ENCODE results near the gene PIGW.
A peak's percentile ranks its signal among the peaks of the same experiment; 100 is the strongest.

Gene PIGW

GRCh38 chr17:36534840-36535668 is at the start of gene PIGW, which contains the start of gene MYO19:
PIGW (plus strand) TSS chr17:36534987; CDS start chr17:36537102, 2,115 bp downstream.
MYO19 (minus strand) TSS chr17:36534868; CDS start chr17:36532538, 2,330 bp downstream.
- DNase-seq (ENCODE audit: low read depth in 1 of 2, low spot score in 1 of 2) = peak; percentile 87 to 97
- in situ Hi-C loops (cut with HindIII; ENCODE audit: low pct_unique_long_range_greater_than_20kb, low sequenced_read_pairs) = no loop called here
- no peak for TF ChIP-seq JUND (IDR thresholded peaks at IDR 0.05; ENCODE audit: low read depth)

GRCh38 chr17:36485027-36485426 is 49.8 kb upstream of the PIGW start:
- in situ Hi-C loops (cut with HindIII; ENCODE audit: low pct_unique_long_range_greater_than_20kb, low sequenced_read_pairs) = no loop called here
- TF ChIP-seq JUND (IDR thresholded peaks at IDR 0.05; ENCODE audit: low read depth) = no peak
- no peak for DNase-seq (ENCODE audit: low read depth in 1 of 2, low spot score in 1 of 2)

GRCh38 chr17:36485805-36486203 is 49.0 kb upstream of the PIGW start:
- no peak for DNase-seq (ENCODE audit: low read depth in 1 of 2, low spot score in 1 of 2)
- in situ Hi-C loops (cut with HindIII; ENCODE audit: low pct_unique_long_range_greater_than_20kb, low sequenced_read_pairs) = no loop called here
- no peak for TF ChIP-seq JUND (IDR thresholded peaks at IDR 0.05; ENCODE audit: low read depth)

- TF ChIP-seq JUND (IDR thresholded peaks at IDR 0.05; ENCODE audit: low read depth) = no peak
- DNase-seq (ENCODE audit: low read depth in 1 of 2, low spot score in 1 of 2) = peak; percentile 98 to 99
- in situ Hi-C loops (cut with HindIII; ENCODE audit: low pct_unique_long_range_greater_than_20kb, low sequenced_read_pairs) = no loop called here
Measured at GRCh38 chr17:36486204-36487194, 48.3 kb upstream of the PIGW start, which contains the start of gene ZNHIT3. ZNHIT3 (plus strand) TSS chr17:36486681; CDS start chr17:36486700, 19 bp downstream.

- DNase-seq (ENCODE audit: low read depth in 1 of 2, low spot score in 1 of 2) = peak; percentile 37 to 71
- in situ Hi-C loops (cut with HindIII; ENCODE audit: low pct_unique_long_range_greater_than_20kb, low sequenced_read_pairs) = no loop called here
- no peak for TF ChIP-seq JUND (IDR thresholded peaks at IDR 0.05; ENCODE audit: low read depth)
Measured at GRCh38 chr17:36493956-36494355, 40.8 kb upstream of the PIGW start.

GRCh38 chr17:36494674-36495073 is 40.1 kb upstream of the PIGW start:
- DNase-seq (ENCODE audit: low read depth in 1 of 2, low spot score in 1 of 2) = no peak
- in situ Hi-C loops (cut with HindIII; ENCODE audit: low pct_unique_long_range_greater_than_20kb, low sequenced_read_pairs) = no loop called here
- no peak for TF ChIP-seq JUND (IDR thresholded peaks at IDR 0.05; ENCODE audit: low read depth)

- peak in 1 of 2 experiments; percentile 27 for DNase-seq (ENCODE audit: low read depth in 1 of 2, low spot score in 1 of 2)
- TF ChIP-seq JUND (IDR thresholded peaks at IDR 0.05; ENCODE audit: low read depth) = no peak
- in situ Hi-C loops (cut with HindIII; ENCODE audit: low pct_unique_long_range_greater_than_20kb, low sequenced_read_pairs) = no loop called here
Measured at GRCh38 chr17:36495076-36495578, 39.7 kb upstream of the PIGW start.

- no peak for DNase-seq (ENCODE audit: low read depth in 1 of 2, low spot score in 1 of 2)
- in situ Hi-C loops (cut with HindIII; ENCODE audit: low pct_unique_long_range_greater_than_20kb, low sequenced_read_pairs) = no loop called here
- TF ChIP-seq JUND (IDR thresholded peaks at IDR 0.05; ENCODE audit: low read depth) = no peak
Measured at GRCh38 chr17:36496018-36496789, 38.6 kb upstream of the PIGW start.

- DNase-seq (ENCODE audit: low read depth in 1 of 2, low spot score in 1 of 2) = no peak
- no peak for TF ChIP-seq JUND (IDR thresholded peaks at IDR 0.05; ENCODE audit: low read depth)
- in situ Hi-C loops (cut with HindIII; ENCODE audit: low pct_unique_long_range_greater_than_20kb, low sequenced_read_pairs) = no loop called here
Measured at GRCh38 chr17:36498155-36498554, 36.6 kb upstream of the PIGW start.

- no peak for TF ChIP-seq JUND (IDR thresholded peaks at IDR 0.05; ENCODE audit: low read depth)
- in situ Hi-C loops (cut with HindIII; ENCODE audit: low pct_unique_long_range_greater_than_20kb, low sequenced_read_pairs) = no loop called here
- DNase-seq (ENCODE audit: low read depth in 1 of 2, low spot score in 1 of 2) = no peak
Measured at GRCh38 chr17:36498560-36499300, 36.1 kb upstream of the PIGW start.

- in situ Hi-C loops (cut with HindIII; ENCODE audit: low pct_unique_long_range_greater_than_20kb, low sequenced_read_pairs) = no loop called here
- TF ChIP-seq JUND (IDR thresholded peaks at IDR 0.05; ENCODE audit: low read depth) = no peak
- no peak for DNase-seq (ENCODE audit: low read depth in 1 of 2, low spot score in 1 of 2)
Measured at GRCh38 chr17:36500745-36501225, 34.0 kb upstream of the PIGW start.

Measured in T47D (cell line).